A549 (cell line): ENCODE results near the gene NYAP2. TPM values are rescaled to one million over a fixed set of nuclear protein-coding genes. Genes with fewer than 3 reads are reported as not detected.

Source experiments
- ATAC-seq, 2 experiments: fragments of 200-7000 bp in 1 of 2; fragments of >200 bp in 1 of 2; cut with Nextera tagmentation in 1 of 2; cut with Tn5 transposase in 1 of 2; 3 replicates each; pipeline versions ENCODE4 v1.8.0 to v1.9.1; 2018 to 2020; ENCODE audit warnings: mild to moderate bottlenecking in 1 of 2, moderate library complexity in 1 of 2
- CTCF ChIA-PET: fragments of 300-600 bp; sonication (Branson Sonifier 250); formaldehyde crosslinking; extraction: SDS; loops from one replicate; lab custom pipeline; 2021; ENCODE audit warnings: antibody characterized with exemption, inconsistent platforms; lab: Yijun Ruan, JAX
- POLR2A ChIA-PET: fragments of 350-600 bp; formaldehyde crosslinking; extraction: SDS; loops from one replicate; lab custom pipeline; 2021; ENCODE audit warnings: antibody characterized with exemption, inconsistent platforms; lab: Yijun Ruan, JAX
- DNase-seq, 2 experiments: peaks; one replicate each; pipeline versions ENCODE4 v3.0.0 to v3.0.0-alpha.2; 2011 to 2016; ENCODE audit warnings: low read depth in 1 of 2, low spot score in 1 of 2
- FAIRE-seq: peaks from 2 replicates; lab custom pipeline; 2011; peaks lifted over from hg19 to GRCh38; lab: Jason Lieb, UNC
- H3K27ac ChIP-seq, 2 experiments: fragments of >200 bp; sonication (Bioruptor Twin); formaldehyde crosslinking; 3 replicates each; pipeline ENCODE4 v1.5.1; 2016 to 2017
- H3K4me1 ChIP-seq: fragments of >200 bp; sonication (Bioruptor Twin); formaldehyde crosslinking; 3 replicates; pipeline ENCODE4 v1.6.1; 2016
- H3K4me2 ChIP-seq: fragments of >200 bp; sonication (Bioruptor Twin); formaldehyde crosslinking; 3 replicates; pipeline ENCODE4 v1.6.1; 2016
- H3K4me3 ChIP-seq: fragments of >200 bp; sonication (Bioruptor Twin); formaldehyde crosslinking; 3 replicates; pipeline ENCODE4 v1.5.1; 2016
- H3K9me3 ChIP-seq: fragments of >200 bp; sonication (Bioruptor Twin); formaldehyde crosslinking; 3 replicates; pipeline ENCODE4 v1.6.1; 2016
- BHLHE40 ChIP-seq: IDR thresholded peaks from 2 replicates; pipeline ENCODE4 v1.6.1; 2012; ENCODE audit warnings: low read depth, low read length, inconsistent platforms
- EHF ChIP-seq: fragments of 250-450 bp; sonication (Bioruptor Pico); IDR thresholded peaks from 2 replicates; pipeline ENCODE4 v1.5.0; 2020; ENCODE audit warnings: mild to moderate bottlenecking
- ESRRA ChIP-seq: fragments of 150-350 bp; IDR thresholded peaks from 2 replicates; pipeline ENCODE4 v1.6.1; 2014; ENCODE audit warnings: mild to moderate bottlenecking, low read length, borderline replicate concordance
- FOSB ChIP-seq: fragments of 250-450 bp; sonication (Bioruptor Pico); IDR thresholded peaks from 2 replicates; pipeline ENCODE4 v1.5.0; 2020; ENCODE audit warnings: mild to moderate bottlenecking, moderate library complexity
- FOXS1 ChIP-seq: fragments of 250-450 bp; sonication (Bioruptor Pico); IDR thresholded peaks from 2 replicates; pipeline ENCODE4 v1.5.0; 2020; ENCODE audit warnings: mild to moderate bottlenecking, moderate library complexity
- HOXB5 ChIP-seq: fragments of 250-450 bp; sonication (Bioruptor Pico); IDR thresholded peaks from 2 replicates; pipeline ENCODE4 v1.5.0; 2020; ENCODE audit warnings: mild to moderate bottlenecking, moderate library complexity
- JUNB ChIP-seq: fragments of >200 bp; sonication (Bioruptor Twin); formaldehyde crosslinking; IDR thresholded peaks from 2 replicates; pipeline ENCODE4 v1.6.1; 2016
- MAFK ChIP-seq: fragments of 450-650 bp; IDR thresholded peaks from 2 replicates; pipeline ENCODE4 v1.6.1; 2014; ENCODE audit not compliant: partially characterized antibody
- MAZ ChIP-seq: fragments of 150-350 bp; IDR thresholded peaks from 2 replicates; pipeline ENCODE4 v1.6.1; 2014; ENCODE audit warnings: antibody characterized with exemption, low read depth, low read length, borderline replicate concordance
- NFE2L2 ChIP-seq: fragments of 150-350 bp; conservative IDR thresholded peaks from 2 replicates; pipeline ENCODE4 v1.6.1; 2014; ENCODE audit warnings: low read length
- NR3C1 ChIP-seq: fragments of >200 bp; sonication (Bioruptor Twin); formaldehyde crosslinking; IDR thresholded peaks from 3 replicates; pipeline ENCODE4 v1.6.1; 2017
- POLR2A ChIP-seq: IDR thresholded peaks from 2 replicates; pipeline ENCODE4 v1.6.1; 2012; ENCODE audit warnings: mild to moderate bottlenecking, low read length
- POLR2AphosphoS2 ChIP-seq: conservative IDR thresholded peaks from 2 replicates; pipeline ENCODE4 v1.6.1; 2012; ENCODE audit warnings: low read length, improper control_type of control experiment, inconsistent platforms
- RARB ChIP-seq: fragments of 250-450 bp; sonication (Bioruptor Pico); IDR thresholded peaks from 2 replicates; pipeline ENCODE4 v1.8.0; 2021; ENCODE audit warnings: mild to moderate bottlenecking, moderate library complexity
- RFX5 ChIP-seq: fragments of 450-650 bp; IDR thresholded peaks from 2 replicates; pipeline ENCODE4 v1.7.1; 2014; ENCODE audit warnings: antibody characterized with exemption, mild to moderate bottlenecking, moderate library complexity
- RNF2 ChIP-seq: fragments of 200-600 bp; sonication (generic); IDR thresholded peaks from 2 replicates; pipeline ENCODE4 v1.6.1; 2016; ENCODE audit warnings: low read depth, mild to moderate bottlenecking, antibody characterized with exemption, moderate library complexity, borderline replicate concordance
- SMC3 ChIP-seq: fragments of >200 bp; sonication (Bioruptor Twin); formaldehyde crosslinking; IDR thresholded peaks from 3 replicates; pipeline ENCODE4 v1.6.1; 2018; ENCODE audit warnings: inconsistent platforms
- TFCP2L1 ChIP-seq: fragments of 250-450 bp; sonication (Bioruptor Pico); IDR thresholded peaks from 2 replicates; pipeline ENCODE4 v1.5.0; 2021; ENCODE audit warnings: mild to moderate bottlenecking
- ZSCAN20 ChIP-seq: fragments of 250-450 bp; sonication (Bioruptor Pico); IDR thresholded peaks from 2 replicates; pipeline ENCODE4 v1.8.0; 2022; ENCODE audit warnings: mild to moderate bottlenecking, moderate library complexity
- WGBS: methylation state at CpG from one replicate; pipeline ENCODE4 v1.1.6; 2017; ENCODE audit errors: missing lambda C conversion rate; 5-methylcytosine and 5-hydroxymethylcytosine counted together
- polyA plus RNA-seq, 4 experiments: library from polyadenylated mRNA; depleted of rRNA in 3 of 4; stranded (reverse); fragments of >200 nt; fragmentation: RNase III in 1 of 4; extraction: RNeasy Plus Mini Kit Qiagen cat#74134 plus additional on column Dnase treatment in 1 of 4; gene quantifications; 2 replicates in 3 of 4; 3 replicates in 1 of 4; pipeline ENCODE4 v1.2.3, GENCODE V29; 2011 to 2017
- TF ChIP-seq, protein P1 (sequence below): IDR thresholded peaks from 2 replicates; pipeline ENCODE4 v1.6.1; 2012
- TF ChIP-seq, protein P2 (sequence below): fragments of 250-450 bp; sonication (Bioruptor Pico); IDR thresholded peaks from 2 replicates; pipeline ENCODE4 v1.5.0; 2021; ENCODE audit warnings: mild to moderate bottlenecking, moderate library complexity, borderline replicate concordance
- TF ChIP-seq, protein P3 (sequence below): fragments of >200 bp; sonication (Bioruptor Twin); formaldehyde crosslinking; IDR thresholded peaks from 3 replicates; pipeline ENCODE4 v1.5.1; 2016

NYAP2 gene
- polyA plus RNA-seq, 2 of the 4 experiments (the other 2 are of a cell fraction): 0.01 TPM; not detected in 1

DNA sequence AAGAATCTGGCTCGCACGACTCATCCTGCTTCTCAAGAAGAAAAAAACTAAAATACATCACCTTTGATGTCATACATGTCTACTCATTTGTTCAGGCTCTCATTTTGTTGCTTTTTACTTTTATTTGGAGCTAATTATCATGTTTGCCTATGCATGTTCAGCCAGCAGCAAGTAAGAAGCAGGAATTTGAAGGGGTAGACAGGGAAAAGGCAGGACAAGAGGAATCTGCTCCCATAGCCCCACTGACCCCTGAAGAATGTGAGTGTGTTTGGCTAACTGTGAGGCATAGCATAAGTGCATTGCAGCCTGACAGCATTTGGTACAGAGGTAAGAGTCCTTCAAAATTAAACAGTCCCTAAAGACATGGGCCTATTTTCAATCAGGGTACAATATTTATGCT lies 72.7 kb downstream of the NYAP2 start:
- no peak for FAIRE-seq
- WGBS: 36% methylated on average over 2 of the region's 2 CpGs
- POLR2A ChIA-PET: no interaction called here
- peaks cover 19% of the 10 kb centered on the region for H3K4me1 ChIP-seq
- ATAC-seq: peak; percentile 43 to 66; a peak in 4 of 6 replicates
- H3K9me3 ChIP-seq: no peaks in the 10 kb centered on the region
- TF ChIP-seq NR3C1 (no peak), ZSCAN20 (no peak), BHLHE40 (no peak), SMC3 (no peak), FOXS1 (no peak)
- TF ChIP-seq, protein P1, sequence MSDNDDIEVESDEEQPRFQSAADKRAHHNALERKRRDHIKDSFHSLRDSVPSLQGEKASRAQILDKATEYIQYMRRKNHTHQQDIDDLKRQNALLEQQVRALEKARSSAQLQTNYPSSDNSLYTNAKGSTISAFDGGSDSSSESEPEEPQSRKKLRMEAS: no peak
- no peak overlapping the region for H3K4me3 ChIP-seq
- DNase-seq: peak in 1 of 2 experiments; percentile 25
- H3K27ac ChIP-seq: no peak overlapping the region
- CTCF ChIA-PET: interaction anchor here (1.3 kb wide), 1 partner anchor 12 kb away, joined by 3 read pairs; no protein-coding TSS in a partner anchor
- H3K4me2 ChIP-seq: peak overlapping the region; percentile 50

DNA sequence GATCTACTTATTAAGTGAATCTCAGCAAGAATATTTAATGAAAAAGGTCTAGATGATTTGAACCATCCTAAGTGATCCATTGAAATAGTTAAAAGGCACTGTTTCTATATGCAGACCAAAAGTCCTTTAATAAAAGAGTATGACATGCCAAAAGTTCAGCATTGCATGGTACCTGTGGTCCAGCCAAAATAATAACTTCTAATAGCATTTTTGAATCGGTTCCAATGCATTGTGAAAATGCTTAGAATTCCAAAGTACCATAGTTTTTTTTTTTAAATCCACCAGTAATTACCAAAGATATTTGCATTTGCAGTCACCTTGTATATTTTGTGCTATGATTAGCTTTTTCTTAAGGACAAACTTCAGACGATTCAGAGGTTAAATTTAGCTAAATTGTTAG lies 79.9 kb downstream of the NYAP2 start:
- TF ChIP-seq RARB: no peak
- no peak for TF ChIP-seq NFE2L2
- TF ChIP-seq BHLHE40: no peak
- TF ChIP-seq, protein P2, sequence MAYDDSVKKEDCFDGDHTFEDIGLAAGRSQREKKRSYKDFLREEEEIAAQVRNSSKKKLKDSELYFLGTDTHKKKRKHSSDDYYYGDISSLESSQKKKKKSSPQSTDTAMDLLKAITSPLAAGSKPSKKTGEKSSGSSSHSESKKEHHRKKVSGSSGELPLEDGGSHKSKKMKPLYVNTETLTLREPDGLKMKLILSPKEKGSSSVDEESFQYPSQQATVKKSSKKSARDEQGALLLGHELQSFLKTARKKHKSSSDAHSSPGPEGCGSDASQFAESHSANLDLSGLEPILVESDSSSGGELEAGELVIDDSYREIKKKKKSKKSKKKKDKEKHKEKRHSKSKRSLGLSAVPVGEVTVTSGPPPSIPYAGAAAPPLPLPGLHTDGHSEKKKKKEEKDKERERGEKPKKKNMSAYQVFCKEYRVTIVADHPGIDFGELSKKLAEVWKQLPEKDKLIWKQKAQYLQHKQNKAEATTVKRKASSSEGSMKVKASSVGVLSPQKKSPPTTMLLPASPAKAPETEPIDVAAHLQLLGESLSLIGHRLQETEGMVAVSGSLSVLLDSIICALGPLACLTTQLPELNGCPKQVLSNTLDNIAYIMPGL (CRISPR knock-in tag): no peak
- no peak for TF ChIP-seq POLR2AphosphoS2
- TF ChIP-seq HOXB5 (CRISPR knock-in tag): no peak
- no peak for TF ChIP-seq TFCP2L1 (CRISPR knock-in tag)
- no peak for TF ChIP-seq MAFK
- TF ChIP-seq, protein P3, sequence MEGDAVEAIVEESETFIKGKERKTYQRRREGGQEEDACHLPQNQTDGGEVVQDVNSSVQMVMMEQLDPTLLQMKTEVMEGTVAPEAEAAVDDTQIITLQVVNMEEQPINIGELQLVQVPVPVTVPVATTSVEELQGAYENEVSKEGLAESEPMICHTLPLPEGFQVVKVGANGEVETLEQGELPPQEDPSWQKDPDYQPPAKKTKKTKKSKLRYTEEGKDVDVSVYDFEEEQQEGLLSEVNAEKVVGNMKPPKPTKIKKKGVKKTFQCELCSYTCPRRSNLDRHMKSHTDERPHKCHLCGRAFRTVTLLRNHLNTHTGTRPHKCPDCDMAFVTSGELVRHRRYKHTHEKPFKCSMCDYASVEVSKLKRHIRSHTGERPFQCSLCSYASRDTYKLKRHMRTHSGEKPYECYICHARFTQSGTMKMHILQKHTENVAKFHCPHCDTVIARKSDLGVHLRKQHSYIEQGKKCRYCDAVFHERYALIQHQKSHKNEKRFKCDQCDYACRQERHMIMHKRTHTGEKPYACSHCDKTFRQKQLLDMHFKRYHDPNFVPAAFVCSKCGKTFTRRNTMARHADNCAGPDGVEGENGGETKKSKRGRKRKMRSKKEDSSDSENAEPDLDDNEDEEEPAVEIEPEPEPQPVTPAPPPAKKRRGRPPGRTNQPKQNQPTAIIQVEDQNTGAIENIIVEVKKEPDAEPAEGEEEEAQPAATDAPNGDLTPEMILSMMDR: no peak
- no peak for TF ChIP-seq MAZ
- TF ChIP-seq ESRRA: no peak
- TF ChIP-seq RNF2: no peak
- FAIRE-seq: no peak
- ChIA-PET POLR2A (no interaction called here), CTCF (no interaction called here)
- no peak for DNase-seq
- Histone ChIP-seq H3K4me2 (0 out of 3 replicates have a peak overlapping the region, but pooled peaks have one; percentile 14), H3K4me1 (0 out of 3 replicates have a peak, but pooled peaks cover 3% of the 10 kb centered on the region), H3K27ac (no peak overlapping the region), H3K9me3 (no peaks in the 10 kb centered on the region), H3K4me3 (no peak overlapping the region)
- WGBS: 8% methylated on average over 2 of the region's 2 CpGs
- no peak for ATAC-seq

DNA sequence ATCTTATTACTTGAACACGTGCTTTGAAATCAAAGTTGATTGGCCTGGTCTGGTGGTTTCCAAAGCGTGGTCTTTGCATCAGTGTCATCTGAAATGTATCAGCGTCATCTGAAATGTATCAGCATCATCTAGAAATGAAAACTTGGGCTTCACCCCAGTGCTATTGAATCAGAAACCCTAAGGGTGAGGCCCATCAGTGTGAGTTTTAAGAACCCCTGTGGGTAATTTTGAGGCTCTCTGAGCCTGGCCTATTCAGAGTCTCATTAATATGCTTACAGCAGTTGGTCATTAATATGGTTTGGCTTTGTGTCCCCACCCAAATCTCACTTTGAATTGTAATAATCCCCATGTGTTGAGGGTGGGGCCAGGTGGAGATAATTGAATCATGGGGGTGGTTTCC lies 85.2 kb downstream of the NYAP2 start:
- Histone ChIP-seq H3K4me1 (no peaks in the 10 kb centered on the region), H3K9me3 (no peaks in the 10 kb centered on the region), H3K4me3 (no peak overlapping the region), H3K27ac (no peak overlapping the region), H3K4me2 (no peak overlapping the region)
- ChIA-PET POLR2A (no interaction called here), CTCF (no interaction called here)
- WGBS: 62% methylated on average over 3 of the region's 3 CpGs
- DNase-seq (no peak), ATAC-seq (no peak), FAIRE-seq (no peak)
- TF ChIP-seq RFX5: no peak
- no peak for TF ChIP-seq JUNB
- TF ChIP-seq POLR2A: no peak
- no peak for TF ChIP-seq TFCP2L1 (CRISPR knock-in tag)
- TF ChIP-seq EHF (CRISPR knock-in tag): no peak
- no peak for TF ChIP-seq FOSB
- TF ChIP-seq MAZ: no peak
